Parathyroid adenoma (tissue), 2 donors: ENCODE data around the gene ERCC6L.

Experiments
- H2AFZ ChIP-seq: fragments of 300-600 bp; sonication (generic); one replicate; pipeline ENCODE4 v1.7.0; 2017; ENCODE audit warnings: antibody characterized with exemption, mild to moderate bottlenecking
- H3K27ac ChIP-seq: fragments of 300-600 bp; sonication (generic); one replicate; pipeline ENCODE4 v1.7.0; 2017
- H3K27me3 ChIP-seq: fragments of 300-600 bp; sonication (generic); one replicate; pipeline ENCODE4 v1.7.0; 2017; ENCODE audit warnings: low read length; ENCODE audit not compliant: control insufficient read depth, insufficient read depth
- H3K36me3 ChIP-seq: fragments of 300-600 bp; sonication (generic); one replicate; pipeline ENCODE4 v1.7.0; 2017; ENCODE audit warnings: low read length; ENCODE audit not compliant: control insufficient read depth, insufficient read depth
- H3K4me1 ChIP-seq: fragments of 300-600 bp; sonication (generic); one replicate; pipeline ENCODE4 v1.7.0; 2017; ENCODE audit warnings: control low read depth
- H3K4me2 ChIP-seq: fragments of 300-600 bp; sonication (generic); one replicate; pipeline ENCODE4 v1.7.0; 2017; ENCODE audit warnings: low read length
- H3K4me3 ChIP-seq: fragments of 300-600 bp; sonication (generic); one replicate; pipeline ENCODE4 v1.7.0; 2017; ENCODE audit warnings: low read depth, low read length
- H3K79me2 ChIP-seq: fragments of 300-600 bp; sonication (generic); one replicate; pipeline ENCODE4 v1.7.0; 2017; ENCODE audit warnings: control low read depth
- H3K9ac ChIP-seq: fragments of 300-600 bp; sonication (generic); one replicate; pipeline ENCODE4 v1.7.0; 2017; ENCODE audit warnings: mild to moderate bottlenecking
- H3K9me3 ChIP-seq: fragments of 300-600 bp; sonication (generic); one replicate; pipeline ENCODE4 v1.7.0; 2017; ENCODE audit warnings: low read length; ENCODE audit not compliant: control insufficient read depth
- CTCF ChIP-seq: fragments of 300-600 bp; sonication (generic); IDR thresholded peaks from one replicate; pipeline ENCODE4 v1.7.0; 2017; ENCODE audit warnings: antibody characterized with exemption, mild to moderate bottlenecking
- donor health status: primary hyperparathyroidism.

The ERCC6L gene

GRCh38 chrX:72205706-72206105 lies 33.1 kb downstream of the ERCC6L start:
- H2AFZ ChIP-seq: no peak overlapping the region
- no peaks in the 10 kb centered on the region for H3K4me1 ChIP-seq
- H3K27me3 ChIP-seq: no peaks in the 10 kb centered on the region
- no peak overlapping the region for H3K4me2 ChIP-seq
- no peaks in the 10 kb centered on the region for H3K79me2 ChIP-seq
- no peaks in the 10 kb centered on the region for H3K36me3 ChIP-seq
- TF ChIP-seq CTCF: no peak
- no peak overlapping the region for H3K9ac ChIP-seq
- no peak overlapping the region for H3K4me3 ChIP-seq
- H3K27ac ChIP-seq: no peak overlapping the region
- no peaks in the 10 kb centered on the region for H3K9me3 ChIP-seq

DNA sequence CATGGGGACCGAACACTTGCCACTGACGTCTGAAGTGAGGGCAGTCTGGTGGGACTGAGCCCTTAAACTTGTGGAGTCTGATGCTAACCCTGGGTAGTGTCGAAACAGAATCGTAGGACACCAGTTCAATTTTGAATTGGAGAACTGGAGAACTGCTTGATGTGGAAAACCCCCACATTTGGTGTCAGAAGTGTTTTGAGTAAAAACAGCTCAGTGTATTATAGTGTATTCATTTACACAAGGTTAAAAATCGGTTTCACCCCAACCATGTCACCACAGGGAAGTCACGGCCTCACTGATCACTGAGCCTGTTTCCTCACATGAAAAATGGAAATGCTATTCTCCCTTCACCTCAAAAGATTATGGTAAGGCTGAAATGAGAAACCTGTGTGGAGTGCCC lies 35.4 kb downstream of the ERCC6L start:
- Histone ChIP-seq H2AFZ (no peak overlapping the region), H3K36me3 (no peaks in the 10 kb centered on the region), H3K27ac (no peak overlapping the region), H3K4me3 (no peak overlapping the region), H3K79me2 (no peaks in the 10 kb centered on the region), H3K9ac (no peak overlapping the region), H3K9me3 (no peaks in the 10 kb centered on the region), H3K4me1 (no peaks in the 10 kb centered on the region), H3K4me2 (no peak overlapping the region), H3K27me3 (no peaks in the 10 kb centered on the region)
- TF ChIP-seq CTCF: no peak

- no peaks in the 10 kb centered on the region for H3K27me3 ChIP-seq
- no peaks in the 10 kb centered on the region for H3K36me3 ChIP-seq
- H3K27ac ChIP-seq: no peak overlapping the region
- TF ChIP-seq CTCF: no peak
- no peaks in the 10 kb centered on the region for H3K9me3 ChIP-seq
- H2AFZ ChIP-seq: no peak overlapping the region
- H3K9ac ChIP-seq: no peak overlapping the region
- H3K4me1 ChIP-seq: no peaks in the 10 kb centered on the region
- H3K4me2 ChIP-seq: no peak overlapping the region
- H3K79me2 ChIP-seq: no peaks in the 10 kb centered on the region
- H3K4me3 ChIP-seq: no peak overlapping the region
These were observed 35.9 kb downstream of the ERCC6L start for GRCh38 chrX:72202792-72203401.

- Histone ChIP-seq H3K79me2 (no peaks in the 10 kb centered on the region), H3K4me3 (no peak overlapping the region), H3K4me2 (no peak overlapping the region), H3K4me1 (no peaks in the 10 kb centered on the region), H2AFZ (no peak overlapping the region), H3K9ac (no peak overlapping the region), H3K27ac (no peak overlapping the region), H3K9me3 (no peaks in the 10 kb centered on the region), H3K27me3 (no peaks in the 10 kb centered on the region), H3K36me3 (no peaks in the 10 kb centered on the region)
- TF ChIP-seq CTCF: no peak
These were observed 36.8 kb downstream of the ERCC6L start for GRCh38 chrX:72201836-72202536.

- H2AFZ ChIP-seq: no peak overlapping the region
- H3K9ac ChIP-seq: no peak overlapping the region
- H3K27me3 ChIP-seq: no peaks in the 10 kb centered on the region
- H3K27ac ChIP-seq: no peak overlapping the region
- no peak overlapping the region for H3K4me2 ChIP-seq
- H3K79me2 ChIP-seq: peaks cover 7% of the 10 kb centered on the region
- no peak for TF ChIP-seq CTCF
- H3K4me1 ChIP-seq: no peaks in the 10 kb centered on the region
- H3K4me3 ChIP-seq: no peak overlapping the region
- H3K36me3 ChIP-seq: no peaks in the 10 kb centered on the region
- H3K9me3 ChIP-seq: no peaks in the 10 kb centered on the region
These were observed 55.9 kb downstream of the ERCC6L start for GRCh38 chrX:72182924-72183323.
